Tibial nerve (tissue), 4 donors: Measurements from ENCODE around the gene DENR.

Experiments used
- EP300 ChIP-seq, 2 donors: sonication (generic); formaldehyde crosslinking; IDR thresholded peaks; one replicate each; pipeline ENCODE4 v1.6.1; 2017; ENCODE audit warnings: antibody characterized with exemption in 2 of 2, mild to moderate bottlenecking in 1 of 2
- POLR2A ChIP-seq, 2 donors: fragments of 450-650 bp; IDR thresholded peaks; one replicate each; pipeline ENCODE4 v1.6.1; 2017; ENCODE audit warnings: antibody characterized with exemption in 2 of 2, mild to moderate bottlenecking in 2 of 2, moderate library complexity in 2 of 2
- TF ChIP-seq, protein P1 (sequence below), 5 experiments: fragments of 200-600 bp in 3 of 5; fragments of 450-650 bp in 2 of 5; sonication (generic) in 3 of 5; IDR thresholded peaks; one replicate each; pipeline ENCODE4 v1.5.1; 2016 to 2019; ENCODE audit warnings: antibody characterized with exemption in 5 of 5, mild to moderate bottlenecking in 3 of 5, moderate library complexity in 2 of 5

DNA sequence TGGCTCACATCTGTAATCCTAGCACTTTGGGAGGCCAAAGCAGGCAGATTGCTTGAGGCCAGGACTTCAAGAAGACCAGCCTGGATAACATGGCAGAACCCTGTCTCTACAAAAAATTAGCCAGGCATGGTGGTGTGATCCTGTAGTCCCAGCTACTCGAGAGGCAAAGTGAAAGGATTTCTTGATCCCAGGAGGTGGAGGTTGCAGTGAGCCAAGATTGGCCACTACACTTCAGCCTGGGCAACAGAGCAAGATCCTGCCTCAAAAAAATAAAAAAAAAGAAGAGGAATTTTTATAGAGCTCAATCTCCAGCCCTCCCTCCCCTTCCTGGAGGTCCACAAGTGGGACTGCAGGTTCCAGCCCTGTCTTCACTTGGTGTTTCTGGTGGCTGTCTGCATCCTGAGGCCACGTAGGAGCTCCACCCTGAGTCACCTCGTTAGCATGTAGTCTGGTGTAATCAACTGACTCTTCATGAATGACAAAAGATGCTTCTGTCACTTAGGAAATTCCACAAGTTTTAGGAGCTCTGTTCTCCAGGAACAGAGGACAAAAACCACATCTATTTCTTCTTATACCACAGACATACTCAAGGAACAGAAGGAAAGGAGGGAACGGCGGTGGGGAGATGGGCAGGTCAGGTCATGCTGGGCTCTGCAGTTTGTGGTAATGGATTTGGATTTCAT, 37.9 kb downstream of the DENR start:
- TF ChIP-seq POLR2A (IDR thresholded peaks at IDR 0.05) = no peak
- TF ChIP-seq, protein P1, sequence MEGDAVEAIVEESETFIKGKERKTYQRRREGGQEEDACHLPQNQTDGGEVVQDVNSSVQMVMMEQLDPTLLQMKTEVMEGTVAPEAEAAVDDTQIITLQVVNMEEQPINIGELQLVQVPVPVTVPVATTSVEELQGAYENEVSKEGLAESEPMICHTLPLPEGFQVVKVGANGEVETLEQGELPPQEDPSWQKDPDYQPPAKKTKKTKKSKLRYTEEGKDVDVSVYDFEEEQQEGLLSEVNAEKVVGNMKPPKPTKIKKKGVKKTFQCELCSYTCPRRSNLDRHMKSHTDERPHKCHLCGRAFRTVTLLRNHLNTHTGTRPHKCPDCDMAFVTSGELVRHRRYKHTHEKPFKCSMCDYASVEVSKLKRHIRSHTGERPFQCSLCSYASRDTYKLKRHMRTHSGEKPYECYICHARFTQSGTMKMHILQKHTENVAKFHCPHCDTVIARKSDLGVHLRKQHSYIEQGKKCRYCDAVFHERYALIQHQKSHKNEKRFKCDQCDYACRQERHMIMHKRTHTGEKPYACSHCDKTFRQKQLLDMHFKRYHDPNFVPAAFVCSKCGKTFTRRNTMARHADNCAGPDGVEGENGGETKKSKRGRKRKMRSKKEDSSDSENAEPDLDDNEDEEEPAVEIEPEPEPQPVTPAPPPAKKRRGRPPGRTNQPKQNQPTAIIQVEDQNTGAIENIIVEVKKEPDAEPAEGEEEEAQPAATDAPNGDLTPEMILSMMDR (IDR thresholded peaks at IDR 0.05) = no peak
- no peak for TF ChIP-seq EP300 (IDR thresholded peaks at IDR 0.05)
